Fibroblast of skin of abdomen (primary cell): ENCODE measurements around the gene DEGS1. TPM values are rescaled to one million over a fixed set of nuclear protein-coding genes. Genes with fewer than 3 reads are reported as not detected.

Experiments
- DNase-seq: peaks from one replicate; pipeline ENCODE4 v3.0.0-alpha.2; 2013
- polyA plus RNA-seq, 2 experiments: library from polyadenylated mRNA; unstranded; fragments of 120-200 nt; gene quantifications; one replicate each; pipeline ENCODE4 v1.2.1, GENCODE V29; 2013; ENCODE audit not compliant: insufficient read length in 2 of 2

The DEGS1 gene
- polyA plus RNA-seq (2013, experiment 1 of 2; ENCODE audit: insufficient read length) = 96.0 TPM
- 95.6 TPM for polyA plus RNA-seq (2013, experiment 2 of 2; ENCODE audit: insufficient read length)

GRCh38 chr1:224182866-224183590 is at the start of gene DEGS1:
Gene DEGS1 (plus strand): TSS chr1:224183240. CDS start chr1:224183337, 97 bp downstream.
- peak; percentile 85 for DNase-seq

GRCh38 chr1:224133741-224134299 is 49.2 kb upstream of the DEGS1 start:
- no peak for DNase-seq

GRCh38 chr1:224137518-224137917 is 45.5 kb upstream of the DEGS1 start:
- no peak for DNase-seq

GRCh38 chr1:224138198-224138597 is 44.8 kb upstream of the DEGS1 start:
- DNase-seq = no peak

GRCh38 chr1:224141693-224142092 is 41.3 kb upstream of the DEGS1 start:
- no peak for DNase-seq

GRCh38 chr1:224149709-224150108 is 33.3 kb upstream of the DEGS1 start:
- no peak for DNase-seq

GRCh38 chr1:224151117-224151516 is 31.9 kb upstream of the DEGS1 start:
- no peak for DNase-seq

- no peak for DNase-seq
These were observed 25.7 kb upstream of the DEGS1 start for GRCh38 chr1:224157316-224157715.

GRCh38 chr1:224159541-224159940 is 23.5 kb upstream of the DEGS1 start:
- no peak for DNase-seq

GRCh38 chr1:224160171-224160682 is 22.8 kb upstream of the DEGS1 start:
- no peak for DNase-seq

- no peak for DNase-seq
These were observed 20.3 kb upstream of the DEGS1 start for GRCh38 chr1:224162768-224163167.

- no peak for DNase-seq
These were observed 19.7 kb upstream of the DEGS1 start for GRCh38 chr1:224163311-224163710.

- DNase-seq = peak; percentile 90
These were observed 14.1 kb upstream of the DEGS1 start for GRCh38 chr1:224168859-224169380.

- DNase-seq = no peak
These were observed 13.2 kb upstream of the DEGS1 start for GRCh38 chr1:224169718-224170270.

GRCh38 chr1:224170343-224170742 is 12.7 kb upstream of the DEGS1 start:
- no peak for DNase-seq

GRCh38 chr1:224170748-224171478 is 12.1 kb upstream of the DEGS1 start:
- DNase-seq = no peak

- DNase-seq = no peak
These were observed 10.8 kb upstream of the DEGS1 start for GRCh38 chr1:224172229-224172628.

GRCh38 chr1:224173523-224173922 is 9.5 kb upstream of the DEGS1 start:
- DNase-seq = no peak

GRCh38 chr1:224175617-224176016 is 7.4 kb upstream of the DEGS1 start:
- DNase-seq = peak; percentile 26

- no peak for DNase-seq
These were observed 5.6 kb upstream of the DEGS1 start for GRCh38 chr1:224177356-224177999.

GRCh38 chr1:224178894-224179293 is 4.1 kb upstream of the DEGS1 start:
- DNase-seq = no peak

- no peak for DNase-seq
These were observed 2.1 kb upstream of the DEGS1 start for GRCh38 chr1:224180783-224181452.
